ENCODE data around the gene TMEM179.
"Not testable (repeated sequence)": the region's sequence is repeated elsewhere in the genome, so short reads cannot be mapped to it uniquely, and the experiment has no call there.

Gene TMEM179

GRCh38 chr14:104604458-104605449, at the start of gene TMEM179:
TMEM179 (minus strand) TSS chr14:104604772; CDS start chr14:104604741, 31 bp downstream.
- DNase-seq = no peak

DNA sequence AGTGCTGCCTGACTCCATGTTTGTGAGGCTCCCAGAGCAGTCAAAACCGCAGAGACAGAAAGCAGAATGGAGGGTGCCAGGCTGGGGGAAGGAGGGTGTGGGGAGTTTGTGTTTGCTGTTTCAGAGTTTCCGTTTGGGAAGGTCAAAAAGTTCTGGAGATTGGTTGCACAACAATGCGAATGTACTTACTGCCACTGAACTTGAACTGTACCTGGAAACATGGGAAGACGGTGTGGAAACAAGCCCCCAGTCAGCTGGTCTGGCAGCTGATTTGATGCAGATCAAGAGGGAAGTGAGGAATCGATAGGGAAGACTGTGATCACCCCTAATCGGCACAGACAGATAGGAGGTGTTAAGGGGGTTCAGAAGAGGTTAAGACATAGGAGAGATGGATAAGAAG, 49.5 kb upstream of the TMEM179 start:
- no peak for DNase-seq

DNA sequence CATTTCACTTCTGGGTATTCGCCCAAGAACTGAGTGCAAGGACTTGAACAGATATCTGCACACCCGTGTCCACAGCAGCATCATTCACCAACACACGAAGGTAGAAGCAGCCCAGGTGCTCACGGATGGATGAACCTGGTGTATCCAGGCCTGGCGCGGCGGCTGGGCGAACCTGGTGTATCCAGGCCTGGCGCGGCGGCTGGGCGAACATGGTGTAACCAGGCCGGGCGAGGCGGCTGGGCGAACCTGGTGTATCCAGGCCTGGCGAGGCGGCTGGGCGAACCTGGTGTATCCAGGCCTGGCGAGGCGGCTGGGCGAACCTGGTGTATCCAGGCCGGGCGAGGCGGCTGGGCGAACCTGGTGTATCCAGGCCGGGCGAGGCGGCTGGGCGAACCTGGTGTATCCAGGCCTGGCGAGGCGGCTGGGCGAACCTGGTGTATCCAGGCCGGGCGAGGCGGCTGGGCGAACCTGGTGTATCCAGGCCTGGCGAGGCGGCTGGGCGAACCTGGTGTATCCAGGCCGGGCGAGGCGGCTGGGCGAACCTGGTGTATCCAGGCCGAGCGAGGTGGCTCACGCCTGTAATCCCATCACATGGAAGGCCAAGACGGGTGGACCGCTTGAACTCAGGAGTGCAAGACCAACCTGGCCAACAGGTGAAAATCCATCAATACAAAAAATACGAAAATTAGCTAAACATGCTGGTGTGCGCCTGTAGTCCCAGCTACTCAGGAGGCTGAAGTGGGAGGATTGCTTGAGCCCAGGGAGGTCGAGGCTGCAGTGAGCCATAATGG, 48.8 kb upstream of the TMEM179 start:
- DNase-seq = not testable (repeated sequence)

DNA sequence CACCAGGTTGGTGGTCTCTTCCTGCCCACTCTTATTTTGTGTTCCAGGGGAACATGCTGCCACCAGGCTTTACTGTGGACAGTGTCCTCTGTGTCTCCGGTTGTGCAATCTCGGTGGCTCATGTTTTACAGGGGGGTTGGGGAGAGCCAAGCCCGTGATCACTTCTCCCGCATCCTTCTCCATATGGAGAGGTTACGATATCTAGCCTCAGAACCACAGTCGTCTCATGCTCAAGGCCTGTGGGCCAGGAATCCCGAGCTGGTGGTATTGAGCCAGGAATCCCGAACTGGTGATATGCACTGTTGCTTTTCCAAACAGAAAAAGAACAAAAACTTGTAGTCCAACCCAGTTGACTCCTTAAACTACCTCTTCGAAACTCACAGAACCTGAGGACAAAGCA, 47.8 kb upstream of the TMEM179 start:
- no peak for DNase-seq

DNA sequence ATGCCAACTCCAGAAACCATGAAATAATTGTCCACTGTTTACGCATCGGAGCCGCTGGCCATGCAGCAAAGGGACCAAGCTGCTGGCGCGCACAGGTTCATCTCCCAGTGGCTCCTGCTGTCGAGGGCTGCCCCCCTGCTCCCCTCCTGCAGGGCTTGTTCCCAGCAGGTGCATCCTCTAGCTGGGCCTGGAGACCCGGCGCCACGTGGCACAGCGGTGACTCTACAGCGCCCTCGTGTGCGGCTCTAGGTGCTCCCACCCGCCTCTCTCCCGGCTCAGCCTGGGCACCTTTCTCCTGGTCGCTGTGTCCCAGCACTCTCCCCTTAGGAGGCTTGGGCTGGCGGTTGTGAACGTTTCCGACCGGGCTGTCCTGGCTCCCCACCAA, 47.3 kb upstream of the TMEM179 start:
- no peak for DNase-seq

- no peak for DNase-seq
Measured at GRCh38 chr14:104650981-104651875, 46.7 kb upstream of the TMEM179 start.

DNA sequence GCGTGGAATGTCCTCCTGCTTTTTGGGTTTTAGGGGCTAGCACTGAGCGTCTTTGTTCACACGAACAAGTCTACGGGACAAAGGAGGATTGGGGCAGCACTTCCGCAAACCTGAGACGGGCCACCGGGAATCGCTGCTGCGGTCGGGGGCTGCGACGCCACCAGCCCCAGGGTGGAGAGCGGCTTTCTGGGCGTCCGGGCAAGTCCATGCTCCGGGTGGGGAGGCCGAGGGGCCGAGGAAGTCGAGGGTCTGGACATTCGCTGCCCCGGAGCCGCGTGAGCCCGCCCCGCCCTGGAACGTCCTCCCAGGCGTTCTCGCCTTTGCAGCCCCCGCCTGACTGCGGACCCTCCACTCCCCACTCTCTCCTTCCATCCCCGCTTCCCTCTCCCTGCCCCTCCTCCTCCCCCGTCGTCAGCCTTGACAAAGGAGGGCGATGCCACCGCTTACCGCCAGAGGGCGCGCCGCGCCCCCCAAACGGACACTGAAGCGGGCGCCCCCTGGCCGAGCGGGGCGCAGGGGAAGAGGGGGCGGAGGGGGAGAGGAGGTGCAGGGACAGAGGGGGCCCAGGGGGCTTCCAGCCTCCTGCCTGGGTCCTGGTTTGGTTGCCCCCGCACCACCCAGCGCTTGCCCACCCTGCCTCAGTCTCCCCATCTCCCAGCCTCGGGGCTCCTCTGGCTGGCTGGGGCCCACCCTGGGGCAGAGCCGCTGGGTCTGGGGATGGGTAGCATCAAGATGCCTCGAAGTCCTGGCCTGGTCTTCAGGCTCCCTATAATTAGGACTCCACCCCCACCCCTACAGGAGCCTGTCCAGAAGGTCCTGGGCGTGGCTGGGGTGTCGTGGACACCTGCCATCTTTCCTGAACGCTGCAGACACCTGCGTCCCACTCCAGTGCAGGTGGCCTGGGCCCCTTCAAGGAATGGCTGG, 45.7 kb upstream of the TMEM179 start:
- DNase-seq = no peak

GRCh38 chr14:104647467-104648043, 43.0 kb upstream of the TMEM179 start:
- DNase-seq = no peak

- no peak for DNase-seq
Measured at GRCh38 chr14:104644656-104645378, 40.2 kb upstream of the TMEM179 start.

DNA sequence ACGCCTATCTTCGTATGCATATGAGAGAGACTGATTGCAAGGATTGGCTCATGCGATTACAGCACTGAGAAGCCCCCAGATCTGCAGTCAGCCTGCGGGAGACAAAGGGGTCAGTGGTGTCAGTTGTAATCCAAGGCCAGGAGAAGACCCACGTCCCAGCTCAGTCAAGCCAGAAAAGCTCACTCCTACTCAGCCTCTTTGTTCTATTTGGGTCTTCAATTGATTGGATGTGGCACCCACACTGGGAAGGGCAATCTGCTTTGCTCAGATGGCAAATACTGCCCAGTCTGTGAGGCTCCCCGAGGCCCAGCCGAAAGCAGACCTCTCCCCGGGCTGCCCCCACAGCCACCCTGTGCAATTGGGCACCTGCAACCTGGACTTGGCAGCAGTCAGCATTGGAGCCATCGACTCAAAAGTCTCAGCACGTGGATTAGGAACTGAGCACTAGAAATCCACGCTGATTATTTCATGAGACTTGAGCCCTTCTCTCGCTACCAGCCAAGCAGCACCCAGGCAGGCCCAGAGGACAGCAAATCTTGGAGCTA, 39.6 kb upstream of the TMEM179 start:
- DNase-seq = no peak

DNA sequence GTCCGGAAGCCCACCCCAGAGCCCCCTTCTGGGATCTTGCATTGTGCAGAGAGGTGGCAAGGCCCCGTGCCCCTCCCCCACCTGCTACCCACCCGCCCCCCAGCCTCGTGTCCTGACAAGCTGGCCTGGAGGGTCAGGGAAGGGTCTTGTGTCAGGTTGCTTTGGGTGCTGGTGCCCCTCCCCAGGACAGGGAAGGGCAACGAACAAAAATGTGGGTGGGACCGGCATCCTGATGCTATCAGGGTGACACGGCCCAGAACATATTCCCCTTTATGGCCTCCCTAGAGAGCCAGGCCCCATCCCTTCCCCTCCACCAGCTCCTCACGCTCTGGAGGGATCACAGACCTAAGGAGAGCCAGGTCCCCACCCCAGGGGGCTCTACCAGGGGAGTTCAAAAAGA, 38.7 kb upstream of the TMEM179 start:
- no peak for DNase-seq

- no peak for DNase-seq
Measured at GRCh38 chr14:104642540-104642868, 37.9 kb upstream of the TMEM179 start.

DNA sequence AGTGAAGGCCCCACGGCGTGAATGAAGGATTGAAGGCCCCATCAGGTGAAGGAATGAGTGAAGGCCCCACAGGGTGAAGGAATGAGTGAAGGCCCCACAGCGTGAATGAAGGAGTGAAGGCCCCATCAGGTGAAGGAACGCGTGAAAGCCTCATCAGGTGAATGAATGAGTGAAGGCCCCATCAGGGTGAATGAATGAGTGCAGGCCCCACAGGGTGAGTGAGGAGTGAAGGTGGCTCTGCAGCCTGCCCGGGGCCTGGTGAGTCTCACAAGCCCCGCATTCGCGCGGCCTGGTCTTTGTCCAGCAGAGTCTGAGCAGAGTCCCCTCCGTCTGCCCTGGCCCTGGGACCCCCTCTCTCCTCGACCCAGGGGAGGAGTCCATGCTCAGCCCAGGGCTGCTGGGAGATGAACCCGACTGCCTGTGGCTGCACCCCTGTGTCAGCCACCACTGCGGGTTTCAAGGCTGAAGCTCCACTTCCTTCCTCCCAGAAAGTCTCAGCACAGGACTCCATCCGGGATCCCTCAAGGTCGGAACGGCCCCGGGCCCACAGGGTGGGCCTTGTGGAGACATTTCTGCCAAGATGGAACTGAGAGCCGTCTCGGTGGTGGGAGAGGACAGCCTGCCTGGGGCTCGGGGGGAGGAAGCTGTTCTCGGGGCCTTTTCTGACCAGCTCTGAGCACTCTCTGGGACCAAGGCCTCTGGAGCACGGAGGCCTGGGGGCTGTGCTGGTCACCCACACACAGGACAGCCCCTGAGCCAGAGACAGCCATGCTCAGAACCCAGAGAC, 37.4 kb upstream of the TMEM179 start:
- no peak for DNase-seq

GRCh38 chr14:104640681-104641080, 36.1 kb upstream of the TMEM179 start:
- DNase-seq = no peak

DNA sequence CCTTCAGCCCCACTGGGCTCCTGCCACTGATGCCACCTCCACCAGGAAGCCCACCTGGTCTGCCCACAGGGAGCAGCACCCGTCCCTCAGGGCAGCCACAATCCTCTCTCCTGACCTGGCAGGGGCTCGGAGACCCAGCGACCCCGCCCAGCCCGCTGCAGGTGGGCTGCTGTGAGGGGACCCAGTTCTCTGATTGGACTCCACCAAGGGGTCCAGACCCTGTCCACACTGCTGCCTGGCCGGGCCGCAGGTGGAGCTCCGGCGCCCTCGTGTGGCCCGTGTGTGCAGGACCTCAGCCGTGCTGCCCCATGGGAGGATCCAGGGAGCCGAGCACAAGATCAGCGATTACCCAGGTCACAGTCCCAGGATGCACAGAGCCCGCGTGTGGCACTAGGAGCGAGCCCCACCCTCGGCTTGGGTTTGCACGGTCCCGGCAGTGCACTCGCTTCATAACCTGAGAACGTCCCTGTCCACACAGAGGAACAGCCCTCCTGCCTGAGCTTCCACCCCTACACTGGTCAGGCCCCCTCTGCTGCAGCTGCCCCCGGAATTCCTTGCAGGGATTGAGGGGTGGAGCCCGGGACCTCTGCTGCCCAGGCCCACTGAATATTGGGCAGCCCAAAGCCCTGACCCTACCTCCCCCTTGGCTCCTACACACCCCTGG, 35.4 kb upstream of the TMEM179 start:
- DNase-seq = peak; percentile 8

- no peak for DNase-seq
Measured at GRCh38 chr14:104639471-104639870, 34.9 kb upstream of the TMEM179 start.

- no peak for DNase-seq
Measured at GRCh38 chr14:104638927-104639450, 34.4 kb upstream of the TMEM179 start.

GRCh38 chr14:104638190-104638589, 33.6 kb upstream of the TMEM179 start:
- no peak for DNase-seq

DNA sequence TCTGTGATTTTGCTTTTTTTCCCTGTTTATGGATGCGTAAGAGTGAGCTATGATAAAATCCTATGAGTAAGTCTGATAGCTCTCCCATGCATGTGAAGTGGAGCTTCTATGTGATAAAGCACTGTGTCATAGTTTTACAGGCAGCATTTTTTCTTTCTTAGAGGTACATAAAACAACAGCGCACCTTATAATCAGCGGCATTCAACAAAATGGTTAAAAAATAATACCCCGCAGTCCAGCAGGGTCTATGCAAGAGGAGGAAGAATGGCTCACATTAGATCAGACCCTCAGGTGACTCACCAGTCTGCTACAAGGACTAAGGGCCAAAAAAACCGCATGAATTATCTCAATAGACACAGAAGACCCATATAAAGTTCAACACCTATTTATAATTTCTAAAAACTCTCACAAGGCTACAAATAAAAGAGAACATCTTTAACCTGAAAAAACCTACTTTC, 33.0 kb upstream of the TMEM179 start:
- no peak for DNase-seq
